Dermis blood vessel endothelial cell (primary cell): ENCODE results near the gene ARID3B. TPM values are rescaled to one million over a fixed set of nuclear protein-coding genes. Genes with fewer than 3 reads are reported as not detected.
"Not testable (repeated sequence)": the region's sequence is repeated elsewhere in the genome, so short reads cannot be mapped to it uniquely, and the experiment has no call there.

Source experiments
- DNase-seq: peaks from one replicate; pipeline ENCODE4 v3.0.0; 2010
- total RNA-seq: library from RNA; depleted of rRNA; stranded (reverse); fragments of >200 nt; gene quantifications from 2 replicates; pipeline ENCODE4 v1.2.3, GENCODE V29; 2014

ARID3B gene
- total RNA-seq, 1 donor from 2014 or later: 4.6 TPM

DNA sequence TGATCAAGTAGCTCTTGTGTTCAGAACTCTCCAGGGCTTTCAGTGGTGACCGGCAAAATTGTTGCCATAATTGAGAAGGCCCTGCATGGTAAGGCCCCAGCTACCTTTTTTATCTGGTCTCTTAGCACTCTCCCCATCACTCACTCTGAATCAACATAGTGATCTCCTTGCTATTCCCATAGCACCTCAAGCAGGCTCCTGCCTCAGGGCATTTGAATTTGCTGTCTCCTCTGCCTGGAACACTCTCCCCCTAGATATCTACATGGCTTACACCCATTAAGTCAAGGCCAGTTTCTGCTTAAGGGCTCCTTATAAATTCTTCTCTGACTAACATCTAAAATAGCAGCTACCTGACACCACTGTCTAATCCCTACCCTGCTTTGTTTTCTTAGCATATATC, 3.3 kb upstream of the ARID3B start:
- DNase-seq: no peak

DNA sequence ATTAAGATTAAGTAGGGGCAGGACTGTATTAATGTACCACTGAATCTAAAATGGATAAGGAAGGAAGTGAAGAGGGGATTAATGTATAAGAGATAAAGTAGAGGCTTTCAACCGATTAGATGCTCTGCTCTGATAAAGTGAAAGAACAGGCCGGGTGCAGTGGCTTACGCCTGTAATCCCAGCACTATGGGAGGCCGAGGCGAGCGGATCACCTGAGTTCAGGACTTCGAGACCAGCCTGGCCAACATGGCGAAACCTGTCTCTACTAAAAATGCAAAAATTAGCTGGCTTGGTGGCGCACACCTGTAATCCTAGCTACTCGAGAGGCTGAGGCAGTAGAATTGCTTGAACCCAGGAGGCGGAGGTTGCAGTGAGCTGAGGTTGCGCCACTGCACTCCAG, 1.5 kb upstream of the ARID3B start:
- not testable (repeated sequence) for DNase-seq

DNA sequence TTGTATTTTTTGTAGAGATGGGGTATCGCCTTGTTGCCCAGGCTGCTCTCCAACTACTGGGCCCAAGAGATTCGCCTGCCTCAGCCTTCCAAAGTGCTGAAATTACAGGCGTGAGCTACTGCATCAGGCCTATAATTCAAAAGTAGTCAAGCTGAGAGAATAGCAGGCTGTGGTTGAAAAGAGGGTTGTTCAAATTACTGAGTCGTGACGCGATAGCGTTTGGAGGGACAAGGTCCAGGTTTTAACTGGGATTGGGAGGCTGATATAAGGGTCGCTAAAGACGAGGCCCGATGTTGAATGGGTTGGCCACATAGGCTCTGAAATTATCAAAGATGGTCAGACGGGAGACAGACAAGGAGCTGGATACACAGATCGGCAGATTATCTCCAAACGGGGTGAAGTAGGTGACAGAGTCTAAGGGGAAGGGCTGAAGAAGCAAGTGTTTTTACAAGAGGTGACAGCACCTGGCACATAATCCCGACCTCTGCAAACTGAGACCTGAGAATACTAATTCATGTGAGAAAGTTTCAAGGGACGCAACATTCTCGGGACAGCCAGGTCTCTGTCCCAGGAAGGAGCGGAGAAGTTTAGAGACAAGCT, 759 bp upstream of the ARID3B start:
- DNase-seq: no peak

DNA sequence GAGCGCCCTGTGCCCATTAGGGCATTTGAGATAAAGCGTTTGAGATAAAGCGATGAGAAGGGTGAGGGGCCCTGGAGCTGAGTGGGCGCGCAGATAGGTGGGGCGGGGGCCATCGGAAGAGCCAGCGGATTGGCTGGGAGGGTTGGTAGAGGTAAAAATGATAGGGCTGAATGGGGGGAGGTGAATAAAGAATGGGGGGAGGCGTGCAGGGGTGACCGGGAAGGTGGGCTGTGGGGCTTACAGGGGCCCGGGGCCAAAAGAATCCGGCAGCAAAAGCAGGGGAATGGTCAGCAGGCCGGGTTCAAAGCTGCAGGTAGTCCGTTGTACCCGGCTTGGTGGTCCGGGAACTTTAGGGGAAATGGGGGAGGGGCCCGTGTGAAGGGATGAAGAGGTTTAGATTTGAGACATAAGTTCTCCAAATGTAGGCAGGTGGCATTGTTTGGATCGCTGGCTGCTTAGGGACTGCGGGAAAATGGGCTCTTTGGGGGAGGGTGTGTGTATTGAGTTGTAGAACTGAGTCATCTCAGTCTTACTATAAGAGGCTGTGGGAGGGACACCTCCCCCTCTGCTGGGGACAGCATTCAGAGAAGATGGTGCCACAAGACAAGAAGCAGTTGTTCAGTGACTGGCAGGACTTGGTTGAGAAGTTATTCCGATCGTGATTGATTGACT, 610 bp downstream of the ARID3B start:
- peak; percentile 68 for DNase-seq

DNA sequence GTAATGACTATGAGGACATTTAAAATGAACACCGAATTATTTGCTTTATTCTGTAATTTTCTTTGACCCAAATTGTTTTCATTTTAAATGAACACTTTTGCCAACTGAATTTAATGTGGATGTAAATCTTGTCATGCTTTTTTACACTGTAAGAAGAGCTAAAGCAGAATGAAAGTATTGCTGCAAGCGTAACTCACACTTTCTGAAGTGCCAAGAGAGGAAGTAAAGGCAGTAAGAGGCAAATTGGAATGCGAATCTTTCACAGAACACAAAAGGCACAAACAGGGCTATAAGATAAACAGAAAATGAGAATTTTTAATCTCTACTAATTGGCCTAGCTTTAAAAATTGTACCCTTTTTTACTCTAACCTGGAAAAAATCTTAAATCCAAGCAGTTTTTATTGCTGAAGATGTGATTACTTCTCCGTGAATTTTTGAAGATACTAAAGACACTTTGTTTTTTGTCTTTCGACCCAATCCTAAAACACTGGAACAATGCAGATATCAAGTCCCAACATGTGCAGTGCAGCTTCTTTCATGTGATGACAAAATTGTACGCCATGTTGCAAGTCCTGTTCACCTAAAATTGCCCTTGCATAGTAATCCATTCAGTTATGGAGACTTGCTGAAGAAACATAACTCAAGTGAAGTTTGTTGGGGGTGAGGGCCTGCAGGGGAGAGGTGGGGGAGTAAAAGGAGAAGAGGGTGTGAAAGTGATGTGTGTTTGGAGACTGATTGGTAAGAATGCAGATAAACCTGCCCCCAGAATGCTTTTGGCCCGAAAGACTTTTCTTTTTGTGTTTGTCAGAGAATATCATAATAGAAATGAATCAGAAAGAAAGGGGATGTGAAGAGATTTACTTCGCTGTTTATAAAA, 1.4 kb downstream of the ARID3B start:
- DNase-seq: no peak

DNA sequence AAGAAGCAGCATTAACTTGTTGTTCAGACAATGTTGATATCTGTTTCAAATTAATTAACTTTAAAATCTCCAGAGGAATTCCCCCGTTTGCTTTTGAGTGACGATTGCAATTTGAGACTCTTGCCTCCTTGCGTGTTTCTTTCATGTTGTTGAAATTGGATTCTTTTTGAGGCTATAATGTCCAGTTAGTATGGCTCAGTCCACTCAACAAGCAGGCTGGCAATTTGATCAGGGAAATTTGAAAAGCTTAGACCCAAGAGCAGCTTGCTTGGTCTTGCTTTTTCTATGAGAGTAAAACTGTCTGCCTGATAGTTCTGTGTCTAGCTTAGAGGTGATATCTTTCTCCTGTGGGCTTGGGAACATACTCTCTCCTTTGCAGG, 2.0 kb downstream of the ARID3B start:
- no peak for DNase-seq

DNA sequence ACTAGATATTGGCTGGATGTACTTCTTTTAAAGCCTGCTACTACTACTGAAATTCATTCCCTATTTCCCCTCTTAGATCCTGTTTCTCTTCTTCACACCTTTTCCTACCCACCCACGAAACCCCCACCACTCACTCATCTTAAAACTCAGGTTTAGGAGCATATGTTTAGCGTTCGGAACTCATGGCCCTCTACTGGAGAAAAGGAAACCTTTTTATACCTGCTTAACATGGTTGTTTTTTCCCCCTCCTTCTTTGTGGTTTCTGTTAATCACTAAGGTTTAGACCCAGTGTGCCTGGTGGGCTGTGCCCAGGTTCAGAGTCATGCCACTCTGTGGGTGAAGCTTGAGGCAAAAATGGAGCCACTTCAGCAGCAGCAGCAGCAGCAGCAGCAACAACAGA, 2.6 kb downstream of the ARID3B start:
- no peak for DNase-seq

DNA sequence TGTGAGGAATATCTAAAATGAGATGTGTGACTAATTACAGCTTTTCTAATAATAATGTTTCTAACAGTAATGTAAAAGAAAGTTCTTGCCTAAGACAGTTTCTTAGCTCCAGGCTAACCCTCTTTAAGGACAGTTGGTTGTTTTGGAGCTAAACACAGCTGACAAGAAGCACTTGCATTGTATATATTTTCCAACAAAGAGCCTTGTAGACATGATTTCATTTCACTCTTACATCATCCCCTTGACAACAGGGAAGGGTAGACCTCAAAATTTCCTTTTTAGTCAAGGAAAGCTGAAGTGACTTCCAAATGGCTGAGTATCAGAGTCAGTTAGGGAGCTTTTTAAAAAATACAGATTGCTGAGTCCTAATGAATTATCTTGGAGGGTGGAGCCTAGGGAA, 4.1 kb downstream of the ARID3B start:
- no peak for DNase-seq

DNA sequence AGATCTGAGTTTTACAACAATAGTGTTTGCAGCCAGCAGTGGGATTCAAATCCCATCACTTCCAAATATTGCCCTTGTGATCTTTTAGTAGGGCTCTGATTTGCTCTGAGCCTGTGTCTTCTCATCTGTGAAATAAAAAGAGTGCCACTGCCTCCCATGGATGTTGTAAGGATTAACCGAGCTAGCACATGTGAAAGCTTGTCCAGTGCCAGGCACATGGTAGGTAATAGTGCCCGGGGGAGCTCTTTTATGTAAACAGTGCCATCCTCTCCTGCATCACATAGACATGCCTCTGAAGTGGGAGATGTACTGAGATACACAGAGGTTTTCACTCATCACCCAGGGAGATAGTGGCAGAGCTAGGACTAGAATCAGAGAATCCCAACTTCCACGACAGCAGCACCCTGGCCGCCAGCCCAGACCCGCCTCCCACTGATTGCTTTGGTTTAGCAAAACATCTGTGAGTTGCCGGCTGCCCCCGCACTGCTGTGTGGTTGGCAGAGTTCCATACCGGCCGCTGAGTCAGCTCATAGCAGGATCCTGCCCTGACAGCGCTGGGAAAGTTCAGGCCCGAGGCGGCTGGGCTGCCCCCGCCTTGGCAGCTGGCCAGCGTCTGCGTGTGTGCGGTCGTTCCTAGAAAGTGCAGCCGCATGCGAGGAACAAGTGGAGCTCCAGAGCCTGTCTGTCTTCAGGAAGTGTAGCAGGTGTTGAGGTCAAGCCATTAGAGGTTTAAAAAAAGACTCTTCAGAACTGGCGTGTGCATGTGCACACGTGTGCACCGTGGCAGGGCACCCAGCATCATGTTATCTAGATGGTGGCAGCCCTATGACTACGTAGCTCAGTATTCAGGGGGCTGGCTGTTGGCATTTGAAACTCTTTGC, 5.0 kb downstream of the ARID3B start:
- peak; percentile 100 for DNase-seq

DNA sequence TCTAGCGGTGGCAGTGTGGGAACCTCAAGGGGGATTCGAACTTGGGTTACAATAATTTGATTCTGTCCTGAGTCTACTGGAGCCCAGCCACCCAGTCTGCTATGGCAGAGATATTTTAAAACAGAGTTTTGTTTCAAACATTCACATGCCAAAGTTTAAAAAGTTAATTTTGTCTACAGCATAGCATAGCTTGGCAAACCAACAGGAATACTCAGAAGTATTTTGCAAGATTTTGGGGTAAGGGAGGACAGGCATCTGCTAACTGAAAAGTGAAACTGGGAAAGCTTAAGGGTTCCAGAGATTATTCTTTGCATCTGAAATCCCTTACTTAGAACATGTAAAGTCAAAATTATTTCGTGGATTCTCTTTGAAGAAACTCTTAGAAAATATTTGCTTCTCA, 6.6 kb downstream of the ARID3B start:
- no peak for DNase-seq

DNA sequence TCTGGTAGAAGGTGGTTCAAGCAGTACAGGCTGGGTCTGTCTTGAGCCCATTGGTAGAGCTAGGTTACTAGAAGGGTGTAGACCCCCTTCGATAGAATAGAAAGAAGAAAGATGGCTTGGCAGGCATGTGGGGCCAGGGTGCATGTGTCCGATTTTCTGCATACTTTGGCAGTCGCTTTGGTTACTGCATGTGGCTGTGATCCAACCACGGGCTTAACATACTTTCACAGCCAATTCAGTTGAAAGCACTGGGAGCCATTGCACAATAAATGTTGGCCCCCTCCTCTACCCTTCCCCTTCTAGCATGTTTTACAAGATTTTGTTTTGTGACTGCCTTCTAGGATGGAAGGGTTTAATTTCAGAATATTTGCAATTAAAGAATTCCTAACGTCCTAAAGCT, 7.2 kb downstream of the ARID3B start:
- no peak for DNase-seq

DNA sequence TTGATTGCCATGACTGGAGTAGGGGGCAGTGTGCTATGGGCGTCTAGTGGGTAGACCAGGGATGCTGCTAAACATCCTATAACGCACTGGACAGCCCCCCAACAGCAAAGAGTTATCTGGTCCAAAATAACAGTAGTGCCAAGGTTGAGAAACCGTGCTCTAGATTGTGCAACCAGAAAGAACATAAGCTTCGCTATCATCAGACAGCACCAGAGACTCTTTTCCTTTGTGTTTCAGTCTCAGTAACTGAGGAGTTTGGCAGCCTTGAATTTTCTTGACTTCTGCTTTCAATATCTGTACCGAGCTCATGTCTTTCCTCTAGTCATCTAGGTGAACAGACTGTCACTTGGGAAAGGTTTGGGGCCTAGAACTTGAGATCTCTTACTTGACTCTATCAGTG, 8.8 kb downstream of the ARID3B start:
- DNase-seq: no peak

DNA sequence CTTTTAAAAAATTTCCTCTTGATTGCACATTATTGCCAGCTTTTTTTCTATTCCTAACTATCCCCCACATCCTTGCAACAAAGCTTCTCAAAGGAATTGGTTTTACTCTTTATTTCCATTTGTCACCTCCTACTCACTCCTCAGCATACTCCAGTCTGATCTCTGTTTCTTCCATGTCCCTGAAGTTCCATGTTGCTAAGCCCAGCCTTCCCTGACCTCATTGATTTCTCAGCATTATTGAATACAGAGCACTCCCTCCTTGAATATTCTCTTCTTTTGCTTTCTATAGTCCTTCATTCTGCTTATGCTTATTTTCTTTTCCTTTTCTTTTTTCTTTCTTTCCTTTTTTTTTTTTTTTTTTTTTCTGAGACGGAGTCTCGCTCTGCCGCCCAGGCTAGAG, 10.7 kb downstream of the ARID3B start:
- DNase-seq: no peak

DNA sequence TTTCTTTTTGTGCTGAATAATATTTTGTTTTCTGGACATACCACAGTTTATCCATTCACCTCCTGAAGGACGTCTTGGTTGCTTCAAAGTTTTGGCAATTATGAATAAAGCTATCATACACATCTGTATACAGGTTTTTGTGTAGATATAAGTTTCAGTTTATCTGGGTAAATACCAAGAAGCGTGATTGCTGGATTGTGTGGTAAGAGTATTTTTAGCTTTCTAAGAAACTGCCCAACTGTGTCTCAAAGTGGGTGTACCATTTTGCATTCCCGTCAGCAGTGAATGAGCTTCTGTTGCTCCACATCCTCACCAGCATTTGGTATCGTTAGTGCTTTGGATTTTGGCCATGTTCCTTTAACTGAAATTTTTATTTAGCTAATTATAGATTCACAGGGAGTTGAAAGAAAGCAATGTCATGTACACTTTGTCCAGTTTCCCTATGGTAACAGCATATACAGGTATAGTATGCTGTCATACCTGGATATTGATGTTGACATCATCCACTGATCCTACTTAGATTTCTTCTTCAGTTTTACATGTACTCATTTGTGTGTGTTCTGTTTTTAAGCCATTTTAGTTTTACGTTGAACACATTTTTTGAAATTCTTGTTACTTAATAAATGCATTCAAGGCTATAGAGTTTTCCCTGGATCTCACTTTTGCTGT, 11.9 kb downstream of the ARID3B start:
- DNase-seq: no peak

DNA sequence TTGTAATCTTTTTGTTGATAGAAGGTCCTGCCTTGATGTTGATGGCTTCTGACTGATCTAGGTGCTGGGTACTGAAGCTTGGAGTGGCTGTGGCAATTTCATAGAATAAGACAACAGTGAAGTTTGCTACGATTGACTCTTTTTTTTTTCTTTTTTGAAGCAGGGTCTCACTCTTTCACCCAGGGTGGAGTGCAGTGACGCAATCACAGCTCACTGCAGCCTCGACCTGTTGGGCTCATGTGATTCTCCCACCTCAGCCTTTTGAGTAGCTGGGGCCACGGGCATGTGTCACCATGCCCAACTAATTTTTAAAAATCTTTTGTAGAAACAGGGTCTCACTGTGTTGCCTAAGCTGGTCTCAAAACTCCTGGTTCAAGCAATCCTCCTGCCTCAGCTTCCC, 14.2 kb downstream of the ARID3B start:
- no peak for DNase-seq

DNA sequence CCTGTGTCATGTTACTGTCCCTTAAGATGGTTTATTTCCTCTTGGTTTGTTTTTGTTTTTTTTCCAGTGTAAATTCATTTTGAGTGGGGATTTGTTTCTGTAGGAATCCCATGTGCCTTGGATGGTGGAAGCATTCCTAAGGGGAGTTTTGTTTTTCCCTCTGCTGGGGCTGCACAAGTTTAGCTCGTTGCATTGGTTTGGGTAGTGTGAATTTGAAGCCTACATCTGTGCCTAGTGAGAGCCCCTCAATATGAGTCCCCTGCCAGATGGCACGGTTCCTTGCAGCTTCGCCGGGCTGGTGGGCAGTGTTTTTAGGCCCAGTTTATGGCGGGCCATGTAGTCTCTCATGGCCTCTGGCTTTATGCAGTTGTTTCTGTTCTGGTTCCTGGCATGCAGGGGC, 17.7 kb downstream of the ARID3B start:
- DNase-seq: no peak

DNA sequence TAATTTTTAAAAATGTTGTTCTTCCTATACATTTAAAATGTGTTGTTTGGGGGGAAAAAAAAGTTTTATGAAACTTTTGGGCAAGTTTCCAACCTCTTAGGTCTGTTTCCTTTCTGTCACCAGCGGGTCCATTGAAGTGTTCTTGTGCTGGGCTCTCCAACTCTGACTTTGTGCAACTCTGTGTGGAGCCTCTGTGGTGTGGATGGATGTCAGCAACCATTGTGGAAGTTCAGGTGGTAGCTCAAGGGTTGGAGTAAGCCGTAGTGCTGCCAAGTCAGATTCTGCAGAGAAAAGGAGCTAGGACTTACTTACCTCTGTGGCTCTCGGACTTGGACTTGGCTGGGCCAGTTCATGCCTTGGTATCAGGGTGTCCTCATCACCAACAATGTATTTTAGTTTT, 22.4 kb downstream of the ARID3B start:
- DNase-seq: no peak

DNA sequence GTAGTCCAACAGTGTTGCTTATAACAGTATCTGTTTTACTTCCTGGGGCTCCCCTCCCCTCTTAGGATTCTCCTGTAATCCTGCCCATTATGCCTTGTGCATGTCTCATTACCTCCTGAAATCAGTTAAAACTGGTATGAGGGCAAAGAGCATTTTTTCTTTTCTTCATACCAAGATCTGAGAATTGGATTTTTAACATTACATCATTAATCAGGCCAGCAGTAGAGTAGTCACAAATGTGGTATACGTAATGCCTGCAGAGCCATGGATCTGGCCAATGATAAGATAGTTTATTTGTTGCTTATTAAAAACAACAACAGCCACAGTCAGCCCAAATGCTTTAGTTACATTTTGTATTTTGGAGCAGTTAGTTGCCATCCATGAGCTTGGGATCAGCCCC, 23.2 kb downstream of the ARID3B start:
- no peak for DNase-seq

DNA sequence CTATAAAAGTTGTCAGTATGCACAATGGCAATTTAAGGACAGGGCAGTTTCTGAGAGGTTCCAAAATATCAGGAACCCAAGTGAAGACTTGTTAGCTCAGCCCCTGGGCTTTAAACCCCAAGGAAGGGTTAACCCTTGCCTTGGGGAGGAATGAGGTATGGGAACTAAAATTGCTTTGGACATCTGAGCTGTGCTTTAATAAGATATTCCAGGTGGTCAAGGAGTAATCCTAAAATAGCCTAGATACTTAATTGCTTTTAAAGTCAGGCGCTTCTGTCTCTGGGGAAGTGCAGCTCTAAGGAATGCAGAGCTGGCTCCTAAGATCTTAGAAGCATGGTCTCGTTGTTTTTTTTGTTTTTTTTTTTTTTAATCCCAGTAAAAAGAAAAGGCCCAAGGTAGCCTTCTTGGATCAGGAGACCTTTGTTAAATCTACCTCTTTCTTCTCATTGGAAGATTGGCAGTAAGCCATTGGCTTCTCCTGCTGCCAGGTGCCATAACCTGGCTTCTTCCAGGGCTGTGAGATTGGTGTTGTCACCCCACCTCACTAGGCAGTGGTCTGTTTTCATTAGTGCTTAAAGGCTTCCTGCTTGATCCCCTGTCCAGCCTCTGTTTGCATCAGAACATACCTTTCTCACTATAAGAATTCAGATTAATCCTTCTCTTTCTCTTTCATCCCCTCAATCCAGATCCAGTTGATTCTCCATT, 24.5 kb downstream of the ARID3B start:
- no peak for DNase-seq

DNA sequence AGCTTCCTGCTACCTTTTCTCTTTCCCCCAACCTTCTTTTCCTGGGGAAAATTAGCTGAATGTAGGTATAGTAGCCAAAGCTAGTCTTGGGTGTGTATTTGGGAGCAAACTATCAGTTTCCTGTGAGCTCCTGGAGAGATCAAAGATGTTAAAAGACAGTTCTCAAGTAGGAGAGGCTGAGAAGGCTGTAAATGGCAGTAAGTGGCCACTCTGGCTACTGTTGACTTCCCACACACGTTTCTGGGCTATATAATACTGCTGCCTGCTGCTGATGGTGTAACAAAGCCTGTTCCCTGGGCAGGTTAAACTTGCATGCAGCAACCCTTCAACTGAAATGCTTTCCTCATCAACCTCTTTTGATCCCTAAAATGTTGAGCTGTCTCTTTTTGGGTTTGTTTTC, 27.6 kb downstream of the ARID3B start:
- no peak for DNase-seq

DNA sequence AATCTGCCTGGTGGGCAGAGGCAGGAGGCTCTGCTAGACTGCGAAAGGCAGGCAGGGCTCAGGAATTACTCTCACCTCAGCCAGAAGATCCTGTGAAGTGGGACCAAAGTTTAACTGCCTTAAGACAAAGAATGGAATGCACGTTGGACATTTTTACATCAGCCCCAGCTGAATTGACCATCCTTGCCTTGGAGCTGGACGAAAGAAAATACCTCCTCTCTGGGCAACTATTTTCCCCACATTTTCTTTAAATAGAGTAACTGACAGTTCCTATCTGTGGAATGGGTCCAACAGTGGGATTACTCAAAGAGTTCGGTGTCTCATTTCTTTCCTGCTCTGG, 28.7 kb downstream of the ARID3B start:
- DNase-seq: no peak

DNA sequence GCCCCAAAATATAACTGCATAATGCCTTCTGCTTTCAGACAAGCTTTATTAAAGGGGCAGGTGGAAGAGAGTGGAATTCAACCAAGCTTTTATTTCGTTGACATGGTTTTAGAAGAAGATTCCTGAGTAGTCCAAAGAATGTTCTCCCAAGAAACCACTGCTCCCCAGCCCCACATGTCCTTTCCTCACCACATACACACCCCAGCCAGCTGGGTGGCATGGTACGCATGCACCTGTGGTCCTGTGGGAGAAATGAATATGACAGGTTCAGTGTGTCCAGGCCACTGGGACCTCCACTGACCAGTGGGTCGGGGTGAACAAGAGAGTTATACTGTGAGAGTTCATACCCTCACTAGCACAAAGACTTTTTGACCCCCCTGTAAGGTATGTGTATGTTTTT, 30.2 kb downstream of the ARID3B start:
- DNase-seq: no peak
